A673 (cell line): ENCODE data around the gene HMGN4. TPM values are rescaled to one million over a fixed set of nuclear protein-coding genes. Genes with fewer than 3 reads are reported as not detected.
A peak's percentile ranks its signal among the peaks of the same experiment; 100 is the strongest.

Experiments used
- Bru-seq: library from RNA; stranded (reverse); fragments of 400-500 nt; gene quantifications from one replicate; lab custom pipeline; 2021; lab: Mats Ljungman, UMichigan
- BruChase-seq, 2 experiments: library from RNA; stranded (reverse); fragments of 400-500 nt; gene quantifications; one replicate each; lab custom pipeline; 2021; lab: Mats Ljungman, UMichigan
- BruUV-seq: library from RNA; stranded (reverse); fragments of 400-500 nt; replicated peaks from 2 replicates; lab custom pipeline; 2021; lab: Mats Ljungman, UMichigan
- CTCF ChIA-PET: fragments of 300-600 bp; sonication (Branson Sonifier 250); formaldehyde crosslinking; loops from one replicate; lab custom pipeline; 2022; ENCODE audit warnings: antibody characterized with exemption; lab: Charles Lee
- POLR2A ChIA-PET: fragments of 300-600 bp; sonication (Branson Sonifier 250); formaldehyde crosslinking; loops from one replicate; lab custom pipeline; 2022; ENCODE audit warnings: antibody characterized with exemption; ENCODE audit not compliant: low non-redundant PET; lab: Charles Lee
- DNase-seq: peaks from one replicate; pipeline ENCODE4 v3.0.0-alpha.2; 2015; ENCODE audit warnings: low spot score
- H3K27ac ChIP-seq: fragments of 200-600 bp; sonication (generic); 2 replicates; pipeline ENCODE4 v1.5.1; 2016; ENCODE audit warnings: mixed run types, low read depth, mild to moderate bottlenecking, mixed read lengths, antibody characterized with exemption, low read length; ENCODE audit not compliant: poor library complexity, severe bottlenecking
- H3K27me3 ChIP-seq: fragments of 200-600 bp; sonication (generic); replicated peaks from 2 replicates; pipeline ENCODE4 v1.6.1; 2017; ENCODE audit warnings: mixed run types, low read depth, mild to moderate bottlenecking, mixed read lengths, antibody characterized with exemption, low read length; ENCODE audit not compliant: insufficient read depth, poor library complexity
- H3K36me3 ChIP-seq: fragments of 200-600 bp; sonication (generic); 2 replicates; pipeline ENCODE4 v1.6.1; 2016; ENCODE audit warnings: mixed run types, mild to moderate bottlenecking, mixed read lengths, antibody characterized with exemption, low read length; ENCODE audit not compliant: insufficient read depth, poor library complexity, severe bottlenecking
- H3K4me1 ChIP-seq: fragments of 200-600 bp; sonication (generic); 2 replicates; pipeline ENCODE4 v1.6.1; 2017; ENCODE audit warnings: mixed run types, mild to moderate bottlenecking, mixed read lengths, antibody characterized with exemption, low read length; ENCODE audit not compliant: insufficient read depth, poor library complexity, severe bottlenecking
- H3K4me3 ChIP-seq: fragments of 200-600 bp; sonication (generic); 2 replicates; pipeline ENCODE4 v1.5.1; 2016; ENCODE audit warnings: low read depth, mixed run types, mild to moderate bottlenecking, mixed read lengths, low read length; ENCODE audit not compliant: poor library complexity, severe bottlenecking
- H3K9me3 ChIP-seq: fragments of 200-600 bp; sonication (generic); 2 replicates; pipeline ENCODE4 v1.6.1; 2016; ENCODE audit warnings: mixed run types, low read depth, mild to moderate bottlenecking, mixed read lengths, antibody characterized with exemption, low read length; ENCODE audit not compliant: poor library complexity, severe bottlenecking
- EZH2 ChIP-seq: fragments of 200-600 bp; sonication (generic); IDR thresholded peaks from 2 replicates; pipeline ENCODE4 v1.6.1; 2017; ENCODE audit warnings: borderline replicate concordance, low read depth, mild to moderate bottlenecking, mixed read lengths, antibody characterized with exemption, low read length; ENCODE audit not compliant: poor library complexity, severe bottlenecking
- intact Hi-C: fragments of 100-400 bp; cut with micrococcal nuclease; formaldehyde crosslinking; loops from one replicate; pipeline ENCODE4 v1.10.0; 2022; ENCODE audit not compliant: unreplicated experiment
- long read RNA-seq: library from polyadenylated mRNA; stranded (forward); transcript quantifications from one replicate; pipeline ENCODE4 v2.0.0, GENCODE V29; 2022
- total RNA-seq: library from RNA; stranded (reverse); gene quantifications from 2 replicates; pipeline ENCODE4 v1.2.3, GENCODE V29; 2021
- TF ChIP-seq, protein P1 (sequence below): fragments of 300-800, 200-600 bp; sonication (generic); conservative IDR thresholded peaks from 2 replicates; pipeline ENCODE4 v1.5.1; 2017; ENCODE audit warnings: low read depth, mild to moderate bottlenecking, antibody characterized with exemption, low read length, moderate library complexity, mixed read lengths

Gene HMGN4
- total RNA-seq (55.9 and 58.6 TPM in 2 replicates), Bru-seq, nascent RNA (percentile 88 among the genes with signal in this experiment), BruChase-seq, experiment 1, labeled RNA remaining after a 2-hour chase (percentile 90 among the genes with signal in this experiment), BruChase-seq, experiment 2, labeled RNA remaining after a 6-hour chase (percentile 93 among the genes with signal in this experiment)
- long read RNA-seq, transcript HMGN4-201 (2 exons, 1,225 nt): major isoform, 75 of 93 reads
- long read RNA-seq, partial matches to known transcripts: 0 of 93 reads
- long read RNA-seq, other reads (novel, unspliced or antisense): 18 of 93 reads

DNA sequence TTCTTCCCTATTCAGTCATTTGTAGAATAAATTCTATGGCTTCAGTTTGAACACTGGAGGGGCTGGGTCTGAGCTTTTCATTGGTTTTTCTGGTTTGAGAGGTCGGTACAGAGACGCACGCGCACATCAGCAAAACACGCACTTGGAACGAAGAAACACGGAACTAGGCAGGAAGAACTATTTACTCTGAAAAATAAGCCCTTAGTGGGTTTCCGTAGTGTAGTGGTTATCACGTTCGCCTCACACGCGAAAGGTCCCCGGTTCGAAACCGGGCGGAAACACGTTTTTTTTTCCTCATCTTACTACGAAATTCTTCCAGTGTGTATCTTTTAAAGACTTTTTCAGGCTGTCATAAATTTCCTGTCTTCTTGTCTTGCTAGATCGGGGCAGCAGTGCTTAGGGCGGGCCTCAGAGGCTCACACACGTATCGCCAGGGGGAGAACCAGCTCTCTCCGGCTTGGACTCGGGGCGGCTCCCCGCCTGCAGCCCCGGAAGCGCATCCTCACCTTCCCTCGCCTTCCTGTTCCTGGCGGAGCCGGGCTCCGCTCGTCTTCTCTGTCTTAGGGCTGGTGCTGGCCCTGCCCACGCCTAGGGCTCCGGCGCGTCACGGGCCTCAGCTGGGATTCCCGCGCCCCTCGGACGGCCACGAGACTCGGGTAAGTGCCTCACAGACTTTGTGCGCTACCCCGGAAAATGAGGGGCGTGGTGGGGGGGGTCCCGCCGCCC, at the start of gene HMGN4:
TSS of gene HMGN4 (plus strand) at position 521 of the 726 bp plus-strand sequence. CDS start 6,841 bp downstream, outside the sequence.
- DNase-seq: peak; percentile 94
- Histone ChIP-seq H3K4me1 (peaks cover 32% of the 10 kb centered on the region), H3K27me3 (no peaks in the 10 kb centered on the region), H3K27ac (peak within 1 kb of the TSS; percentile 86), H3K9me3 (no peaks in the 10 kb centered on the region), H3K36me3 (peaks cover 14% of the 10 kb centered on the region), H3K4me3 (peak within 1 kb of the TSS; percentile 83)
- TF ChIP-seq, protein P1, sequence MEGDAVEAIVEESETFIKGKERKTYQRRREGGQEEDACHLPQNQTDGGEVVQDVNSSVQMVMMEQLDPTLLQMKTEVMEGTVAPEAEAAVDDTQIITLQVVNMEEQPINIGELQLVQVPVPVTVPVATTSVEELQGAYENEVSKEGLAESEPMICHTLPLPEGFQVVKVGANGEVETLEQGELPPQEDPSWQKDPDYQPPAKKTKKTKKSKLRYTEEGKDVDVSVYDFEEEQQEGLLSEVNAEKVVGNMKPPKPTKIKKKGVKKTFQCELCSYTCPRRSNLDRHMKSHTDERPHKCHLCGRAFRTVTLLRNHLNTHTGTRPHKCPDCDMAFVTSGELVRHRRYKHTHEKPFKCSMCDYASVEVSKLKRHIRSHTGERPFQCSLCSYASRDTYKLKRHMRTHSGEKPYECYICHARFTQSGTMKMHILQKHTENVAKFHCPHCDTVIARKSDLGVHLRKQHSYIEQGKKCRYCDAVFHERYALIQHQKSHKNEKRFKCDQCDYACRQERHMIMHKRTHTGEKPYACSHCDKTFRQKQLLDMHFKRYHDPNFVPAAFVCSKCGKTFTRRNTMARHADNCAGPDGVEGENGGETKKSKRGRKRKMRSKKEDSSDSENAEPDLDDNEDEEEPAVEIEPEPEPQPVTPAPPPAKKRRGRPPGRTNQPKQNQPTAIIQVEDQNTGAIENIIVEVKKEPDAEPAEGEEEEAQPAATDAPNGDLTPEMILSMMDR: peak; percentile 22; the same call in 1 of the 2 replicates
- TF ChIP-seq EZH2: no peak
- ChIA-PET CTCF (interaction anchor here (1.0 to 1.6 kb wide), 2 partner anchors 34 to 196 kb away, joined by 6 to 9 read pairs; no protein-coding TSS in a partner anchor), POLR2A (no interaction called here)
- intact Hi-C loops: loop anchor here (1.0 to 5.0 kb wide), 4 partner anchors 15 to 227 kb away; no protein-coding TSS in a partner anchor
- BruUV-seq: no TSS peak

DNA sequence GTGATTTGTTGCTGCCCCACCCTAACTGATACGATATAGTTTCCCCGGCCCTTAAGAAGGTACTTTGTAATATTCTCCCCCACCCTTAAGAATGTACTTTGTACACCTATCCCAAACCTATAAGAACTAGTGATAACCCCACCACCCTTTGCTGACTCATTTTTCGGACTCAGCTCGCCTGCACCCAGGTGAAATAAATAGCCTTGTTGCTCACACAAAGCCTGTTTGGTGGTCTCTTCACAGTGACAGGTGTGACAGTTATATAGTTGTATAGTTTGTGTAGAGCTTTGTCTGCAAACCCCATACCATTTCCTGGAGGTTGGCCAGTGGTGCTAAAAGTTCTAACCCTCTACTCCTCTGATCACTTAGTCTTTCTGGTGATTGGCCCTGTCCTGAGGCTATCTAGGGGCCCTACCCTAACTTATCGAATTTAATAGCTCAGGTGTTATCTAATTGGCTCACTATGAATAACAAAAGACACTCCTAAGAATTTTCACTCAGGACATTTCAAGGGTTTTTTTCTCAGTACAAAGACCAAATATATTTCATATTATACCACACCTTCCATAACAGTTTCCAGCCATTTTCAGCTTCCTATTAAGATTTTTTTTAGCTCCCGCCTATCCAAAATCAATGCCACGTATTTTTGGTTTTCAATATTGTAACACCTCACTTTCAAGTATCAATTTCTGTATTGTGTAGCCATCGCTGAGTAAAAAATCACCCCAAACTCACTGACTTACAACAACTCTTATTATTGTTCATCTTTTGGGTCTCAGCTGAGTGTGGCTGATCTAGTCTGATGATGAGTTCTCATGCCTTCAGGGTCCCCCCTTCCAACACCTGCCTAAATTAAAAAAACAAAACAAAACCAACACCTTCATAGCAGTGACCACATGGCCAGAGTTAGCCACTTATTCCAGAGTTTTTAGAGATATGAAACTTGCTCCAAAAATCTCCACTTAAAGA, 47.9 kb upstream of the HMGN4 start:
- TF ChIP-seq, protein P1: no peak
- no peak for TF ChIP-seq EZH2
- Histone ChIP-seq H3K4me1 (no peaks in the 10 kb centered on the region), H3K27ac (no peak overlapping the region), H3K4me3 (no peak overlapping the region), H3K9me3 (no peaks in the 10 kb centered on the region), H3K27me3 (no peaks in the 10 kb centered on the region), H3K36me3 (no peaks in the 10 kb centered on the region)
- no TSS peak for BruUV-seq
- ChIA-PET CTCF (no interaction called here), POLR2A (no interaction called here)
- intact Hi-C loops: no loop called here
- DNase-seq: no peak

DNA sequence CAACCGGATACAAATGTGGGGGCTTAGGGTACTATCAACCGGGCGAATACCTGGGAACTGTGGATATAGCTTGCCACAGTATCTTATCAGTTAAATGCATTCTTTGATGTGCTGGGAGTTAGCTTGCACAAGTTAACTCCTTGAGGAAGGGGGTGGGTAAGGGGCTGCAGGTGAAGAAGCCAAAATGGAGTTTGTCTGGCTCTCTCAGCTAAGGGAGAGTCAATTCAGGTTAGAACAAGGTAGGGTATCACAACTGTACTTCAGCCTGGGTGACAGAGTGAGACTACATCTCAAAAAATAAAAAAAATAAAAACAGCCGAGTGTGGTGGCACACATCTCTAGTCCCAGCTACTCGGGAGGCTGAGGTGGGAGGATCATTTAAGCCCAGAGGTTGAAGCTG, 46.6 kb upstream of the HMGN4 start:
- ChIA-PET CTCF (no interaction called here), POLR2A (no interaction called here)
- Histone ChIP-seq H3K9me3 (no peaks in the 10 kb centered on the region), H3K4me1 (no peaks in the 10 kb centered on the region), H3K36me3 (no peaks in the 10 kb centered on the region), H3K27me3 (no peaks in the 10 kb centered on the region), H3K4me3 (no peak overlapping the region), H3K27ac (no peak overlapping the region)
- BruUV-seq: no TSS peak
- TF ChIP-seq, protein P1: no peak
- TF ChIP-seq EZH2: no peak
- intact Hi-C loops: no loop called here
- DNase-seq: no peak
